Astrocyte (in vitro differentiated cells and primary cell): Measurements from ENCODE around the gene TENT5A. TPM values are rescaled to one million over a fixed set of nuclear protein-coding genes. Genes with fewer than 3 reads are reported as not detected.
"Not testable (repeated sequence)": the region's sequence is repeated elsewhere in the genome, so short reads cannot be mapped to it uniquely, and the experiment has no call there.

ENCODE experiments used
- DNase-seq: peaks from one replicate; pipeline ENCODE4 v3.0.0-alpha.2; 2010; ENCODE audit warnings: low read depth
- FAIRE-seq: peaks from 2 replicates; lab custom pipeline; 2011; peaks lifted over from hg19 to GRCh38; lab: Jason Lieb, UNC
- H2AFZ ChIP-seq: 2 replicates; pipeline ENCODE4 v1.6.0; 2012; ENCODE audit warnings: low read depth, low read length, inconsistent platforms
- H3K27ac ChIP-seq: 2 replicates; pipeline ENCODE4 v1.5.1; 2011; ENCODE audit warnings: low read depth, low read length, inconsistent platforms
- H3K27me3 ChIP-seq: 2 replicates; pipeline ENCODE4 v1.6.0; 2011; ENCODE audit warnings: low read length, inconsistent platforms; ENCODE audit not compliant: insufficient read depth
- H3K36me3 ChIP-seq: 2 replicates; pipeline ENCODE4 v1.5.1; 2011; ENCODE audit warnings: low read length, inconsistent platforms; ENCODE audit not compliant: insufficient read depth
- H3K4me1 ChIP-seq: 2 replicates; pipeline ENCODE4 v1.5.1; 2011; ENCODE audit warnings: low read length, inconsistent platforms; ENCODE audit not compliant: insufficient read depth
- H3K4me2 ChIP-seq: 2 replicates; pipeline ENCODE4 v1.6.0; 2012; ENCODE audit warnings: low read length, inconsistent platforms
- H3K4me3 ChIP-seq: 2 replicates; pipeline ENCODE4 v1.5.1; 2011; ENCODE audit warnings: low read depth, mild to moderate bottlenecking, low read length, inconsistent platforms; ENCODE audit not compliant: insufficient read depth
- H3K79me2 ChIP-seq: 2 replicates; pipeline ENCODE4 v1.6.0; 2012; ENCODE audit warnings: mild to moderate bottlenecking, low read length, inconsistent platforms; ENCODE audit not compliant: insufficient read depth
- H3K9ac ChIP-seq: 2 replicates; pipeline ENCODE4 v1.6.0; 2012; ENCODE audit warnings: mild to moderate bottlenecking, low read length, inconsistent platforms
- H3K9me3 ChIP-seq: 2 replicates; pipeline ENCODE4 v1.5.1; 2012; ENCODE audit warnings: low read depth, mild to moderate bottlenecking, low read length, inconsistent platforms; ENCODE audit not compliant: insufficient read depth
- H4K20me1 ChIP-seq: 2 replicates; pipeline ENCODE4 v1.6.0; 2012; ENCODE audit warnings: low read length, inconsistent platforms; ENCODE audit not compliant: insufficient read depth
- H3K27ac Mint-ChIP-seq: one replicate; pipeline ENCODE4 v1.8.0; 2021; ENCODE audit warnings: mild to moderate bottlenecking, mixed read lengths; ENCODE audit not compliant: unreplicated experiment
- H3K27me3 Mint-ChIP-seq: one replicate; pipeline ENCODE4 v1.8.0; 2021; ENCODE audit warnings: low read depth, mixed read lengths; ENCODE audit not compliant: unreplicated experiment
- H3K36me3 Mint-ChIP-seq: one replicate; pipeline ENCODE4 v1.8.0; 2021; ENCODE audit warnings: low read depth, mixed read lengths; ENCODE audit not compliant: unreplicated experiment
- H3K4me1 Mint-ChIP-seq: one replicate; pipeline ENCODE4 v1.8.0; 2021; ENCODE audit warnings: low read depth, mixed read lengths; ENCODE audit not compliant: unreplicated experiment
- H3K4me3 Mint-ChIP-seq: one replicate; pipeline ENCODE4 v1.8.0; 2021; ENCODE audit warnings: mild to moderate bottlenecking, moderate library complexity, mixed read lengths; ENCODE audit not compliant: unreplicated experiment
- H3K9me3 Mint-ChIP-seq: one replicate; pipeline ENCODE4 v1.8.0; 2021; ENCODE audit warnings: mild to moderate bottlenecking, mixed read lengths; ENCODE audit not compliant: unreplicated experiment
- EZH2 ChIP-seq: IDR thresholded peaks from 2 replicates; pipeline ENCODE4 v1.6.1; 2012; ENCODE audit warnings: mild to moderate bottlenecking, low read length, inconsistent platforms; ENCODE audit not compliant: insufficient read depth
- total RNA-seq: library from RNA; stranded (reverse); gene quantifications from 2 replicates; pipeline ENCODE4 v1.2.1, GENCODE V29; 2021
- TF ChIP-seq, protein P1 (sequence below): IDR thresholded peaks from 2 replicates; pipeline ENCODE4 v1.5.1; 2011; ENCODE audit warnings: low read depth, mild to moderate bottlenecking, inconsistent platforms, low read length, moderate library complexity; ENCODE audit not compliant: insufficient read depth

TENT5A gene
- total RNA-seq, 1 donor from 2014 or later: 17.8 TPM

GRCh38 chr6:81777586-81778268 is 25.2 kb upstream of the TENT5A start:
- no peaks in the 10 kb centered on the region for H3K36me3 ChIP-seq
- peaks cover 1% of the 10 kb centered on the region for H3K9me3 Mint-ChIP-seq

GRCh38 chr6:81776219-81776618 is 23.7 kb upstream of the TENT5A start:
- not testable (repeated sequence) for H2AFZ ChIP-seq, H3K27me3 ChIP-seq, H3K4me3 Mint-ChIP-seq, H3K9me3 Mint-ChIP-seq, FAIRE-seq, H3K27me3 Mint-ChIP-seq, H3K36me3 ChIP-seq, H4K20me1 ChIP-seq, H3K4me3 ChIP-seq, H3K4me1 ChIP-seq, H3K9ac ChIP-seq, H3K36me3 Mint-ChIP-seq, H3K9me3 ChIP-seq, H3K27ac Mint-ChIP-seq, H3K79me2 ChIP-seq, H3K4me2 ChIP-seq, H3K27ac ChIP-seq, DNase-seq
- H3K4me1 Mint-ChIP-seq: peaks cover 32% of the 10 kb centered on the region

More at GRCh38 chr6:81777586-81778268, 25.2 kb upstream of the TENT5A start:
- Histone ChIP-seq H3K4me1 (no peaks in the 10 kb centered on the region), H3K79me2 (no peaks in the 10 kb centered on the region), H2AFZ (no peak overlapping the region), H3K9ac (no peak overlapping the region), H3K9me3 (no peaks in the 10 kb centered on the region), H4K20me1 (no peaks in the 10 kb centered on the region), H3K27ac (no peak overlapping the region), H3K27me3 (no peaks in the 10 kb centered on the region), H3K4me3 (no peak overlapping the region), H3K4me2 (no peak overlapping the region)
- FAIRE-seq: no peak
- H3K27ac Mint-ChIP-seq: peak overlapping the region; percentile 62
- H3K36me3 Mint-ChIP-seq: no peaks in the 10 kb centered on the region
- H3K27me3 Mint-ChIP-seq: no peaks in the 10 kb centered on the region
- TF ChIP-seq, protein P1, sequence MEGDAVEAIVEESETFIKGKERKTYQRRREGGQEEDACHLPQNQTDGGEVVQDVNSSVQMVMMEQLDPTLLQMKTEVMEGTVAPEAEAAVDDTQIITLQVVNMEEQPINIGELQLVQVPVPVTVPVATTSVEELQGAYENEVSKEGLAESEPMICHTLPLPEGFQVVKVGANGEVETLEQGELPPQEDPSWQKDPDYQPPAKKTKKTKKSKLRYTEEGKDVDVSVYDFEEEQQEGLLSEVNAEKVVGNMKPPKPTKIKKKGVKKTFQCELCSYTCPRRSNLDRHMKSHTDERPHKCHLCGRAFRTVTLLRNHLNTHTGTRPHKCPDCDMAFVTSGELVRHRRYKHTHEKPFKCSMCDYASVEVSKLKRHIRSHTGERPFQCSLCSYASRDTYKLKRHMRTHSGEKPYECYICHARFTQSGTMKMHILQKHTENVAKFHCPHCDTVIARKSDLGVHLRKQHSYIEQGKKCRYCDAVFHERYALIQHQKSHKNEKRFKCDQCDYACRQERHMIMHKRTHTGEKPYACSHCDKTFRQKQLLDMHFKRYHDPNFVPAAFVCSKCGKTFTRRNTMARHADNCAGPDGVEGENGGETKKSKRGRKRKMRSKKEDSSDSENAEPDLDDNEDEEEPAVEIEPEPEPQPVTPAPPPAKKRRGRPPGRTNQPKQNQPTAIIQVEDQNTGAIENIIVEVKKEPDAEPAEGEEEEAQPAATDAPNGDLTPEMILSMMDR: no peak
- no peak for TF ChIP-seq EZH2
- no peak for DNase-seq
- peaks cover 26% of the 10 kb centered on the region for H3K4me1 Mint-ChIP-seq
- H3K4me3 Mint-ChIP-seq: no peak overlapping the region

DNA sequence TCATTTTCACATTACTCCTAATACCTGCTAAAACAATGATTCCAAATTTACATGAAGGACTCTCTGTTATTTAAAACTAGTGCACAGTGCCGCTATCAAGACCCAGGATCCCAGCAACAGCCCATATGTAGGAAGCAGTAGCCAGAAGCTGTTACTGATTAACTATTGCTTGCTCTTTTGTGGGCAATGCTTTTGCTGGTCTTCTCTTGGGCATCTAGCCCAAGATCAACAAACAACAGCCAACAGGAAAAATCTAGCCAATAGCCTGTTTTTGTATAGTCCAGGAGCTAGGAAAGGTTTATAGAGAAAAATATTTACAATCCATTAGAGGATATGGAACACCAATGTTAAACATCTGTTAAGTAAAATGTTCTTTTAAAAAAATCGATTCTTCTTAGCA is 22.1 kb upstream of the TENT5A start:
- no peak for TF ChIP-seq EZH2
- TF ChIP-seq, protein P1: no peak
- Mint-ChIP-seq H3K4me1 (peaks cover 34% of the 10 kb centered on the region), H3K27ac (peak overlapping the region; percentile 24), H3K27me3 (no peaks in the 10 kb centered on the region), H3K36me3 (no peaks in the 10 kb centered on the region), H3K9me3 (no peaks in the 10 kb centered on the region), H3K4me3 (no peak overlapping the region)
- FAIRE-seq: no peak
- Histone ChIP-seq H3K27me3 (no peaks in the 10 kb centered on the region), H3K4me1 (no peaks in the 10 kb centered on the region), H3K27ac (no peak overlapping the region), H3K79me2 (no peaks in the 10 kb centered on the region), H3K4me2 (no peak overlapping the region), H4K20me1 (no peaks in the 10 kb centered on the region), H3K9ac (no peak overlapping the region), H3K36me3 (no peaks in the 10 kb centered on the region), H3K4me3 (no peak overlapping the region), H2AFZ (no peak overlapping the region), H3K9me3 (no peaks in the 10 kb centered on the region)
- DNase-seq: no peak
